Measurements from ENCODE around the gene JAK3.
A peak's percentile ranks its signal among the peaks of the same experiment; 100 is the strongest.

Gene JAK3

GRCh38 chr19:17837972-17838371 is 9.8 kb downstream of the JAK3 start:
- no peak for DNase-seq

- no peak for DNase-seq
Measured at GRCh38 chr19:17836530-17836929, 11.3 kb downstream of the JAK3 start.

GRCh38 chr19:17835182-17836006 is 12.4 kb downstream of the JAK3 start:
- DNase-seq, result no peak

- DNase-seq, result no peak
Measured at GRCh38 chr19:17834350-17835181, 13.2 kb downstream of the JAK3 start.

- DNase-seq, result no peak
Measured at GRCh38 chr19:17832443-17833208, 15.2 kb downstream of the JAK3 start.

GRCh38 chr19:17831419-17831888 is 16.3 kb downstream of the JAK3 start:
- DNase-seq, result no peak

GRCh38 chr19:17830567-17831418 is 17.0 kb downstream of the JAK3 start:
- peak; percentile 34 for DNase-seq

- DNase-seq, result no peak
Measured at GRCh38 chr19:17829855-17830566, 17.8 kb downstream of the JAK3 start.

- no peak for DNase-seq
Measured at GRCh38 chr19:17826508-17827056, 21.2 kb downstream of the JAK3 start.

- DNase-seq, result no peak
Measured at GRCh38 chr19:17824339-17824738, 23.4 kb downstream of the JAK3 start.

- DNase-seq, result no peak
Measured at GRCh38 chr19:17821190-17821589, 26.6 kb downstream of the JAK3 start, which contains the start of gene INSL3. Gene INSL3 (minus strand): TSS chr19:17821519. CDS start chr19:17821506, 13 bp downstream.

GRCh38 chr19:17817668-17818363 is 30.0 kb downstream of the JAK3 start:
- DNase-seq, result no peak

- DNase-seq, result no peak
Measured at GRCh38 chr19:17812099-17812498, 35.7 kb downstream of the JAK3 start.

GRCh38 chr19:17811681-17812080 is 36.1 kb downstream of the JAK3 start:
- DNase-seq, result no peak

- no peak for DNase-seq
Measured at GRCh38 chr19:17811103-17811502, 36.7 kb downstream of the JAK3 start.

GRCh38 chr19:17807731-17808316 is 40.0 kb downstream of the JAK3 start:
- DNase-seq, result no peak

GRCh38 chr19:17806945-17807344 is 40.8 kb downstream of the JAK3 start:
- no peak for DNase-seq

GRCh38 chr19:17805427-17805826 is 42.4 kb downstream of the JAK3 start:
- no peak for DNase-seq

- no peak for DNase-seq
Measured at GRCh38 chr19:17803264-17803896, 44.4 kb downstream of the JAK3 start.

Measured in NCI-H1417 treated with DMSO at 0.1 percent for 48 hours (cell line).